NCI-H128 (cell line): Measurements from ENCODE around the gene VMA21.

Experiments used
- DNase-seq: peaks from one replicate; lab custom pipeline; 2025; ENCODE audit not compliant: unreplicated experiment; lab: John Stamatoyannopoulos, UW

Gene VMA21, protein sequence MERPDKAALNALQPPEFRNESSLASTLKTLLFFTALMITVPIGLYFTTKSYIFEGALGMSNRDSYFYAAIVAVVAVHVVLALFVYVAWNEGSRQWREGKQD

DNA sequence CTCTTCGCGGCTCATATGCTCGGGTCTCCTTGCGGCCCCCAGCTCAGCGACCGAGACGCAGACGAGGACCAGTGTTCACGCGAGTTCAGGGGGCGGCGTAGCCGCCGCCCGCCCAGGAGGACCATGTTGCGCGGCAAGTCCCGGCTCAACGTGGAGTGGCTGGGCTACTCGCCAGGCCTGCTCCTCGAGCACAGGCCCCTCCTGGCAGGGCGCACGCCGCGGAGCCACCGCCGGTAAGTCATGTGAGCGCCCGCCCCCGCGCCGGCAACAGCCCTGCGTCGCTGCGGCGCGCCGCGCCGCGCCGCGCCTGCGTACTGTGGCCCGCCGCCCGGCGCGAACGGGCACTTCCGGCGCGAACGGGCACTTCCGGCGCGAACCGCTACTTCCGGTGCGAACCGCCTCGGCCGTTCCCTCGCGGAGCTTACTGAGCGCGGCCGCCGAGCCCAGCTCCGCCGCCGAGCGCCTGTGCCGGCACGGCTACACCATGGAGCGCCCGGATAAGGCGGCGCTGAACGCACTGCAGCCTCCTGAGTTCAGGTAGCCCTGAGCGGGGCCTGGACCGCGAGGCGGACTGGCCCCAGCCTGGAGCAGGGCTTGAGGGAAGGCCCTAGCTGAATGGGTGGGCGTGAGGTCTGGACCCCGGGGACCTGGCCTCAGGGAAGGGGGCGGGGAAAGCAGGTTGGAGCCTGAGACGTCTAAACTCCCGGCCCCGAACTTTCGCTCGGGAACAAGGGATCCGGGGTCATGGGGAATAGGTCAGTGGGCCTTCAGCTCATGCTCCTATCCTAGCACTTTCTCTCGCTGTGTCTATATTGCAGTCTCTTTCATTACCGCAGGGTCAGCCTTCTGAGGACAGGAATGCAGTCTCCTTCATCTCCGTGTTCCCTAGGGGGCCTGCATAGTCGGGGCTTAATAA is at the start of gene VMA21:
Gene VMA21, plus strand, starts transcription at position 382 of the 916 bp plus-strand sequence. Its CDS starts 103 bp downstream, at position 485.
- DNase-seq = peak; percentile 53

DNA sequence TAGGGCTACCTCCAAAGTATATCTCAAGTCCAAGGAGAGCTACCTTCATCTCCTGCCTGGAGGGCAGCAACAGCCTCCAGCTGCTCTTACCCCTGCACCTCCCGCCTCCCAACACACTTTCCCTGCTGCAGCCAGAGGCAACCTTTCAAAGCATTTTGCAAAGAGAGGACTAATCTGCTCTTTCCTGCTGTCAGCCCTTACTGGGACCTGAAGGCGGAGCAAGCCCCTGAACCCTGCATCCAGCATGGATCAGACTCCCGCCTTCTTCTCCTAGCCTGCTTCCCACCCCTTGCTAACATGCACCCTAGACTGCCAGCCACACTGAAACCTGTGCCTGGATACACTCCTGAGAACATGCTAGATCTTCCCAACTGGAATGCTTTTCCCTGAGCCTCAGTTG is 37.7 kb upstream of the VMA21 start:
- DNase-seq = no peak

DNA sequence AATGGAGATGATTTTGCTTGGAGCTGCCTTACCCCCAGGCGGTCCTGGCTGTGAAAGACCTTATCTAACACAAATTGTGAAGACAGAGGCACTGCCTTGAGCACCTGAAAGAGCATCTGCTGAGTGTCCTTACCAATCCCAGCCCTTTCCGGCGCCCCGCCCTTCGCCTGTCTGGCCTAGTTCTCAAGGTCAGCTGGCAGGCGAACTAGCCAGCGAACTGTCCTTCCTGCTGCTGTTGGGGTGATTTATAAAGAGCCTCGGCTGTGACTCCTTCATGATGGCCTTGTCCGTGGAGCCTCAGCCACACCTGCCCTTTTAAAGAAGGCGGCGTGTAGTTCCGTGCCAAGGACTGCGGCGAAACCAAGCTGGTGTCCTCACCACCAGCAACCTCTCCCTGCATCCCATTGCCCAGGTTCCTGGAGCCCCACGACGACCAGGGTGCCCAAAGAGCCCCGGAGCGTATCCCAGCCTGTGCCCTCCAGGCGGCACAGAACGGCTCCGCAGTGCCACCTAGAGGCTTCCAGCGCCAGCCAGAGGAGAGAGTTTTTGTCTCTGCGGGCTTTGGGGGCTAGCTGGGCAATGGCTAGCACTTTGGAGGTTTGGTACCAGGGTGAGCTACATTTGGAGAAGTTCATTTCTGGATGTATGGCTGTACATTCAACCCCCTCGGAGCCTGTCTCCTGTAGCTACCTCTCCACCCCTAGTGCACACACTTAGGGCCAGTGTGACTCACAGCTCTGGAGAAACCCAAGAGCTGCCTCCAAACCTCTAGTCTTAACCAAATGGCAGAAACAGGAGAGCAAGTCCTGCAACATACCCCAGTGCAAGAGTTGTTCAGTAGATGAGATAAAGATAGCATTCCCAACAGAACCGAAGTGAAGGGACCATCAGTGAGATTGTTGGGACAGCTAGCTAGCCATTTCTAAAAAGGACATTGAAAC is 36.8 kb upstream of the VMA21 start:
- no peak for DNase-seq

DNA sequence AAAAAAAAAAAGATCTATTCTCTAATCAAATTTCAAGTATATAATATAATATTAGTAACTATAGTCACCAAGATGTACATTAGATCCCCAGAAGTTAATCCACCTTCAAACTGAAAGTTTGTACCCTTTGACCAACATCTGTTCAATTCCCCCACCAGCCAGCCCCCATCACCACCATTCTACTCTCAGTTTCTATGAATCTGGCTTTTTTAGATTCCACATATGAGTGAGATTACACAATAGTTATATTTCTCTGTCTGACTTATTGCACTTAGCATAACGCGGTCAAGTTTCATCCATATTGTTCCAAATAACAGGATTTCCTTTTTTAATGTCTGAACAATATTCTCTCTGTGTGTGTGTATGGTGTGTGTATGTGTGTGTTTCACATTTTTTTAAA is 33.7 kb upstream of the VMA21 start:
- no peak for DNase-seq

DNA sequence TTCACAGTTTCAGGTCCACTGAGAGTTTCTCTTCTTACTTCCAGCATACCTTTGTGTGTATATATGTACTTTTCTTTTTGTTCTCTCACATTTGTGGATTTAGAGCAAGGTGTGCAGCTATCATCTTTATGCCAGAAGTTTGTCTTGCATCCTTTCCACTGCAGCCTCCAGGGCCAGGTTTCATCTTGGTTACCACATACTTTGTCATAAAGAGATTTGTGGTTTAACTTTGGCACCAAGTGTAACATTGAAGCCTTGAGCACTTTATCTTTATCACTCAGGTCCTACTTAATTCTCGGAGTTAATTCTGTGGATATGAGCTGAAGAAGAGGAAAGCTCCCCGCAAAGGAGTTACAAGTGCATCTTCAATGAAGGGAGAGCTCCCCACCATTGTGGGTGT is 31.4 kb upstream of the VMA21 start:
- DNase-seq = no peak

DNA sequence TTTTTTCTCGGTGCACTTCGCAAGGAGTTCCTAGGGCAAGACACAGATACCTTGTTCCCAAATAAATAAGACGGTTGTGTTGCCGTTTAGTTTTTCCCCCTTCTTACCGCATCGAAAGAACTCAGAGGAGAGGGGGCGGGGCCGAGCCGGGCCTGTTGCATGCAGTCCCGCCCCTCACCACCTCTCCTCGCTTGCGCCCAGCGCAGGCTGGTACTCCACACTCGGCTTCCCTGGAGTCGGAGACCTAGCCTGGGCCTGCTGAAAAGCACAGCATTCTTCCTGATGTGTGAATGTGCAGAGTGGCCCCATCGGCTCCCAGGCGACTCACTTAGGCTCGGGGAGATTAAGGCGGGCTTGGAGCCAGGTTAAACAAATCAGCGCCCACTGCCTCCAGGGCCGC is 26.1 kb upstream of the VMA21 start:
- no peak for DNase-seq

DNA sequence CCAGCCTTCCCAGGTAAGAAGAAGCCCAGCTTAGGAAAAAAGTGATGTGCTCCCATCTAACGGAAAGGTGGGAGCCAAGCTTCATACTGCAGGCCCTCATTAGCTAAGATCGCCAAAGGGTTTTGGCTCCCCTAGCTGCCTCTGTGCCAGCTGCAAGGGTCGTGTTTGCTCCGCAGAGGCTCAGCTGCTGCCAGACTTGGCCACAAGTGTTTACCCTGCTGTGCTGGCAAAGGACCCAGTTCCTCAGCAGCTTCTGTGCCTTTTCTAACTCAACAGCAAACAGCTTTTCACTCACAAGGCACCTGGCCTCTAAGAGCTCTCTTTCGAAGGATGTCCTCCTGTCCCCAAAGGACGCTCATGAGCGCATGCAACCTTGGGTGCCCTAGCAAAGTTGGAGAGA is 12.2 kb upstream of the VMA21 start:
- peak; percentile 4 for DNase-seq

DNA sequence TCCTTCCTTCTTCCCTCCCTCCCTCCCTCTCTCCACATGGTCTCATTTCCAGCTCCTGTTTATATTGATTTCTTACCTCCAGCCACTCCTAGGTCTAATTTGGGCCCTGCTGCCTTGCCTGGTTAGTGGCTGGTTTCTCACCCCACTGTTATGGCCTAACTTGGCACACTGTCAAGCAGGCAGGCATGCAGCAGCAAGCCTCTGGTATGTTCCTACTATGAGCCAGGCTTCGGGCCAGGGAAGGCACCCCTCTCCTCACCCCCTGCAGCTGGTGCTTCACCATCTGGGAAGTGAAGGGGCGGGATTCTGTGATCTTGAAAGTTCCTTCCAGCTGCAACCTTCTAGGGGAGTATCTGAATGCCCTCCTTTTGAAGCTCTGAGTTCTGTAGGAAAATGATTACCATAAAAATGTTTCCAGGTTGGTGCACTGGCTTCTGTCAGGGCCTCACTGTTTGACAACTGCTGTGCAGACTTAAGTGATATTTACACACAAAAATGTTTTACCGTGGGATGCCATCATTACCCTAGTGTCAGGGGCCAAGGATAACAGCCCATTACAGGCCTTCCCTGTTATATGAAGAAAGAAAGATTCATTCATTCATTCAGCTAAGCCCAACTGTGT is 10.1 kb upstream of the VMA21 start:
- DNase-seq = no peak

DNA sequence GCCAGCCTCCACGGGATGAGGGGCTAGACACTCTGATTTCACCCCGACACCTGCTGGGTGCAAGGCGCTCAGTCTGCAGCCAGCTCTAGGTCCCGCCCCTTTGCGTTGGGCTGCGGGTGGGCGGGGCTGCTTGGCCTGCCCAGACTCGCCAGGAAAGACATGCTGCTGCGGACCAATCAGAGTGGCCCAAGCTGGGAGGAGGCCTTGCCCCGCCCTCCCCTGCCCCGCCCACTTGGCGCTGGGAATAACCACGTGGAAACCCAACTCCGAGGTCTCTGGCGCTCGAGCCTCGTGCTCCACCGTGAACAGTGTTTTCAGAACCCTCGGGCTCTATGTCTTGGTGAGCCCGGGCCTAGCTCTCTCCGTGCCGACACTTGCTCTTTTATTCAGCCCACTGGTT is 5.3 kb upstream of the VMA21 start:
- no peak for DNase-seq

DNA sequence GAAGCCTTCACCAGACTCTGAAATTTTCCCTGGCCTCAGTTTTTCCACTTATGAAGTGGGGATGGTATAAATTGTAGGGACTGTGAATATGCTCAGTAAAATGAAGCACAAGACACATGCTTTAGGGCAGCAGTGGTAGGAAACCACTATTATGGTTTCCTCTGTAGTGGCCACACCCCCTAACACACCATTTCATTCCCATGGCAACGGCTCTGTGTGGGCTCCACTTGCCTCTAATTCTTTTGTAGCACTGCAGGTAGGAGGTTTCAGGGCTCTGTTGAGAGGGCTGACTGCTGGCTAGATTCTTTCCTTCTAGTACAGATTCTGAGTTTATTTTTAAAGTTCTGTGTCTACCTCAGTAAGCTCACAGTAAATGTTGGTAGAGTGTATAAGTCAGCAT is 3.5 kb upstream of the VMA21 start:
- no peak for DNase-seq

DNA sequence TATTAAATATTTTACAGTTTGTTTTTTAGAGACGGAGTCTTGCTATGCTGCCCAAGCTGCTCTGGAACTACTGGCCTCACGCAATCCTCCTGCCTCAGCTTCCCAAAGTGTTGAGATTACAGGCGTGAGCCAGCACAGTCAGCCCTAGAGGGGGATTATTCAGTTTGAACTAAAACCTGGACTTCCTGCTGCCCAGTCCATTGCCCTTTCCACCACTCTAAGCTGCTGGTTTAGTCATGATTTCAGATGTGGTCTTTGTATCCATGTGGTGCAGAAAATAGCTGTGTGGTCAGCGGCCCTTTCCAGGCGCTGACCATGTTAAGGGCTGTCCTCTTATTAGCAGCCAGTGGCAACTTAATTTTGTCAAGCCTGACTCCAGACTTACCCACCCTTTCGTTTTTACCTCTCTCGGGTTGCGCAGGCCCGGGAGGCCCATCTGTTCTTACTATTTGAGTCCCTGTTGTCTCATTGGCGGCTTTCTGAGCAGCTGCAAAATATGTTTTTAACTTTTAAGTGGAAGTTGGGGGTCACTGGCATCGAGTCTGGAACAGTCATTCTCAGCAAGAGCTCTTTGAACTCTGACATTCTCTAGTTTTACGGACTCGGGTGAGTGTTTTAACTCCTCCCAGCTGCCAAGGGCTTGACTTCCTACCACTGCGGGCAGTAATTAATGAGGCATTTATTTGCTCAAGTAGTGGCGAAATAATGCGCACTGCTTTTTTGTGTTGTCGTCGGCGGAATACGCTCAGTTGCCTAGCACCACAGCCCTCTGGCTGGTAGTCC is 773 bp upstream of the VMA21 start:
- peak; percentile 66 for DNase-seq

DNA sequence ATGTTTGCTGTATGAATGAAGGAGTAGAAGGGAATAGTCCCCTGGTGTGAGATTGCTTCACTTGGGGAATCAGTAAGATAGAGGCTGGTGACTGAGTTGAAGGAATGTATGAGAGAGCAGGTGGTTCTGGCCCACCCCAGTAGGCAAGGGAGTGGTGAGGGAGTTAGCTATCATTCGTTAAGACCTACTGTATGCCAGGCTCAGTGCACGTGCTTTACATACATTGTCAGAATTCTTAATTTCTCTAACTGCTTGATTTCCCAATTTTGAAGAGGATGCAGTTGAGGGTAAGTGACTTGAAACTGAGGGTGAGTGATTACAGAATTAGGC is 700 bp downstream of the VMA21 start:
- DNase-seq = no peak

DNA sequence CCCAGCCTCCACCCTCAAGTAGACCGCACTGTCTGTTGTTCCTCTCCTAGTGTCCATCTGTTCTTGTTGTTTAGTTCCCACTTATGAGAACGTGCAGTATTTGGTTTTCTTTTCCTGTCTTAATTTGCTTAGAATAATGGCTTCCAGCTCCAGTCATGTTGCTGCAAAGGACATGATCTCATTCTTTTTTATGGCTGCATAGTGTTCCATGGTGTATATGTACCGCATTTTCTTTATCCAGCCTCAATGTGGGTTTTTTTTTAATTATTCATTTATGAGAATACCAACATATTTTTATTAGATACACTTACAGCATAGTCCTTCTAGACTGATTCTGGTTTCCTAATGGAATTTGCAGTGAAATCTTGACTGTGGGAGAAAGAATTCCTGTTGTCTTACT is 1.3 kb downstream of the VMA21 start:
- DNase-seq = no peak

DNA sequence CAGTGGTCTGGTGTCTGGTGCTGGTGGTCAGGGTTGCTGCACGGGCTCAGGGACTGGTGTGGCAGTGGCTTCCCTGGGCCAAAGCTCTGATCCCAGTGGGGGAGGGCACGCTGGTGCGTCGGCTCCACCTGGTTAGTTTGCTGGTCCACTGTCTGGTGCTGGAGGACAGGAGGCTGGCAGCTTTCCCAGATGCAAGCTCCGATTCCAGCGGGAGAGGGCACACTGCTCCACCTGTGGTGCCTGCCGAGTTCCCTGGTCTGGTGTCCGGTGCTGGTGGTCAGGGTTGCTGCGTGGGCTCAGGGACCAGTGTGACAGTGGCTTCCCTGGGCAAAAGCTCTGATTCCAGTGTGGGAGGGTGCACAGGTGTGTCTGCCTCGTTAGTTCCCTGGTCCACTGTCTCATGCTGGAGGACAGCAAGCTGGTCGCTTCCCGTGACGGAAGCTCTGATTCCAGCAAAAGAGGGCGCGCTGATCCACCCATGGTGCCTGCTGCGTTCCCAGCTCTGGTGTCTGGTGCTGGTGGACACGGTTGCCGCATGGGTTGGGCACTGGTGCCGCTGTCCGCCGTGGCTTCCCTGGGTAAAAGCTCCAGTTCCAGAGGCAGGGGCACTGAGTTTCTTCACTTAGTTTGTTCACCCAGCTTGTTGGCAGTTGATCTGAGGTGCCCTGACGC is 5.8 kb downstream of the VMA21 start:
- no peak for DNase-seq

DNA sequence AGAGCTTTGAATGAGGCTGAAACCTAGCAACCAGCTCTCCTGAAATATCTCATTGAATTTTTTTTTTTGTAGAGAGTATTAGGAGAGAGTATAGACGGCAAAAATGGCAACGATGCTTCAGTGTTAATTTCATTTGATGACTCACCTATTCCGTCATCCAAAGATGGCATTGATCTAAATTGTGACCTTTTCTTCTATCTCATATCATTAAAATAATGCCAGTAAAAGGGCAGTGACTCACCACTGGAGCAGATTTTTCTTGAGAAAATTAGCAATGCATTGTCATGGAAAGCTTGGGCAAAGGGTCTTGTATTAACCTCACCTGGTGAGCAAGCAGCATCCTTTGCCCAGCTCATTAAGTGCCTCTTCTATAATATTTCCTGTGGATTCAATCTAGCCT is 19.6 kb downstream of the VMA21 start:
- DNase-seq = no peak

DNA sequence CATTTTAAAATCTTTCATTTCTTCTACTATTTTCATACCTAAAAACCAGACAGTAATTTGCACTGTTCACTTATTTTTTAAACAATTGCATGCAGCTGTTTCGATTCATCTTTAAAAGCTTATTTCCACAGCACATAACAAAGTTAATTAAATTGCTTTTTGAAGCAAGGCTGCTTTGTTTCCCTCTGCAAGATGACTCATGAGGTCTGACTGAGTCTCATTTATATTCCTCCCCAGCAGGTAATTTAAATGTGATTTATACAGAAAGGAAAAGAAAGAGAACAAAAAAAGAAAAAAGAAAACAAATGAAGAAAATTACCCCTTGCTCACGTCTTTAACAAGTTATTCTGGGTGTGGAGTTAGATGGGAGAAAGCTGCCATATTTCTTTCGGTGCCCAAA is 22.8 kb downstream of the VMA21 start:
- DNase-seq = no peak

DNA sequence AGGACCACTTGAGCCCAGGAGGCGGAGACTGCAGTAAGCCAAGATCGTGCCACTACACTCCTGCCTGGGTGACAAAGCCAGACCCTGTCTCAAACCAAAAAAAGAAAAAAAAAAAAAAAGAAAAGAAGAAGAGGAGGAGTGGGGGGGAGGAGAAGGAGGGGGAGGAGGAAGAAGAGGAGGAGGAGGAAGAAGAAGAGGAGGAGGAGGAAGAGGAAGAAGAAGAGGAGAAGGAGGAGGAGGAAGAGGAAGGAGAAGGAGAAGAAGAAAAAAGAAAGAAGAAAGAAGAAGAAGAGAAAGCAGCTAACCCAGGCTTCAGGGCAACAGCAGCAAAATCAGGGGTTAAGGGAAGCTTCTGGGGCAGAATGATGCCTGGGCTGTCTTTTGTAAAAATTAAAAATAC is 27.5 kb downstream of the VMA21 start:
- no peak for DNase-seq

DNA sequence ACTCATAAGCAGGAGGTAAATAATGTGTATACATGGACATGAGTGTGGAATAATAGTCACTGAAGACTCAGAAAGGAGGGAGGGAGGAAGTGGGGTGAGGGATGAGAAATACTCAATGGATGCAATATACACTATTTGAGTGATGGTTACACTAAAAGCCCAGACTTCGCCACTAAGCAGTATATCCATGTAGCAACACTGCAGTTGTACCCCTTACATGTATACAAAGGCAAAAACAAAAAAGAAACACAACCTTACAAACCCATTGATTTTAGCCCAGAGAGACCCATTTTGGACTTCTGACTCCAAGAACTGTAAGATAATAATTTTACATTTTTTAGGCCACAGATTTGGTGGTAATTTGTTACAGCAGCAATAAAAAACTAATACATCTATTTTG is 51.5 kb downstream of the VMA21 start:
- DNase-seq = no peak

DNA sequence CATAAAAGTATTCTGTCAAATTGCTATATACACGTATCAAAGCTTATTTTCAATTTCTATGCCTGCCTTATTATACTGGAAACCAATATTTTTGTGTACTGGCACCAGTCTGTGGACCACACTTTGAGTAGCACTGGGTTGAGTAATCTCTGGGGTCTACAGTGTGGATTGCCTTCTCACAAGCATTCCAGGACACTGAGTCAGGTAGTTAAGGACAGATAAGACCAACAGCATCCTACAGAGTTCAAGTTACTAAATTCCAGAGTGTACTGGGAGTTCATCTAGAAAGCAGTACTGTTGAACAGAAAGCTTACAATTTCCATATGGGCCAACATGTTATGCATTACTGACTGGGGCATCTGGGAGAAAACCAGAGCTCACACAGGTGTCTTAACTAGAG is 61.8 kb downstream of the VMA21 start:
- DNase-seq = no peak
